Liver (tissue), 9 donors: ENCODE data around the gene RSRP1. TPM values are rescaled to one million over a fixed set of nuclear protein-coding genes. Genes with fewer than 3 reads are reported as not detected.

Source experiments
- DNase-seq: peaks from one replicate; pipeline ENCODE4 v3.0.0-alpha.2; 2017; ENCODE audit warnings: low spot score
- H3K27ac ChIP-seq, 2 donors: one replicate each; pipeline ENCODE4 v1.7.0; 2013; ENCODE audit warnings: inconsistent platforms in 2 of 2, low read length in 2 of 2, control low read depth in 1 of 2, low read depth in 1 of 2, mild to moderate bottlenecking in 1 of 2
- H3K27me3 ChIP-seq, 4 donors: one replicate each; pipeline versions ENCODE4 v1.6.1 to v1.7.0; 2013; ENCODE audit warnings: low read length in 3 of 4, inconsistent platforms in 1 of 4, mild to moderate bottlenecking in 1 of 4, moderate library complexity in 1 of 4; ENCODE audit not compliant: control insufficient read depth in 4 of 4, insufficient read depth in 4 of 4
- H3K36me3 ChIP-seq, 4 donors: one replicate each; pipeline versions ENCODE4 v1.6.1 to v1.7.0; 2013; ENCODE audit warnings: low read length in 3 of 4, mild to moderate bottlenecking in 3 of 4, low read depth in 1 of 4, moderate library complexity in 1 of 4; ENCODE audit not compliant: control insufficient read depth in 4 of 4, insufficient read depth in 3 of 4
- H3K4me1 ChIP-seq, 4 donors: one replicate each; pipeline versions ENCODE4 v1.6.1 to v1.7.0; 2013; ENCODE audit warnings: low read length in 3 of 4, mild to moderate bottlenecking in 3 of 4, moderate library complexity in 1 of 4; ENCODE audit not compliant: control insufficient read depth in 4 of 4, insufficient read depth in 4 of 4
- H3K4me3 ChIP-seq, 3 donors: one replicate each; pipeline versions ENCODE4 v1.6.1 to v1.7.0; 2013; ENCODE audit warnings: low read length in 3 of 3, control low read depth in 1 of 3, low read depth in 1 of 3, mild to moderate bottlenecking in 1 of 3
- H3K9ac ChIP-seq, 2 donors: one replicate each; pipeline ENCODE4 v1.7.0; 2013; ENCODE audit warnings: low read length in 2 of 2, mild to moderate bottlenecking in 2 of 2, moderate library complexity in 2 of 2, control low read depth in 1 of 2, low read depth in 1 of 2
- H3K9me3 ChIP-seq, 4 donors: one replicate each; pipeline versions ENCODE4 v1.6.1 to v1.7.0; 2013; ENCODE audit warnings: low read length in 3 of 4; ENCODE audit not compliant: control insufficient read depth in 4 of 4
- EGR1 ChIP-seq, 2 donors: IDR thresholded peaks; 2 replicates each; pipeline ENCODE4 v1.6.1; 2016 to 2018; ENCODE audit warnings: antibody characterized with exemption in 2 of 2, low read depth in 2 of 2
- FOXA2 ChIP-seq: IDR thresholded peaks from 2 replicates; pipeline ENCODE4 v1.6.1; 2016; ENCODE audit warnings: antibody characterized with exemption
- GABPA ChIP-seq, 2 donors: IDR thresholded peaks in 1 of 2; conservative IDR thresholded peaks in 1 of 2; 2 replicates each; pipeline ENCODE4 v1.6.1; 2016; ENCODE audit warnings: antibody characterized with exemption in 2 of 2, mild to moderate bottlenecking in 1 of 2, moderate library complexity in 1 of 2
- HNF4G ChIP-seq: IDR thresholded peaks from 2 replicates; pipeline ENCODE4 v1.6.1; 2016; ENCODE audit warnings: antibody characterized with exemption
- NR2F2 ChIP-seq: IDR thresholded peaks from 2 replicates; pipeline ENCODE4 v1.6.1; 2016; ENCODE audit warnings: antibody characterized with exemption
- RAD21 ChIP-seq, 2 donors: IDR thresholded peaks; 2 replicates each; pipeline ENCODE4 v1.6.1; 2016; ENCODE audit warnings: antibody characterized with exemption in 2 of 2, mild to moderate bottlenecking in 2 of 2
- RXRA ChIP-seq, 2 donors: IDR thresholded peaks; 2 replicates each; pipeline ENCODE4 v1.6.1; 2017 to 2018; ENCODE audit warnings: antibody characterized with exemption in 2 of 2, mild to moderate bottlenecking in 1 of 2
- TAF1 ChIP-seq: conservative IDR thresholded peaks from 2 replicates; pipeline ENCODE4 v1.6.1; 2016; ENCODE audit warnings: antibody characterized with exemption, mild to moderate bottlenecking
- YY1 ChIP-seq: IDR thresholded peaks from 2 replicates; pipeline ENCODE4 v1.6.1; 2016; ENCODE audit warnings: antibody characterized with exemption, mild to moderate bottlenecking
- WGBS: extraction: QIAGEN DNeasy Blood & Tissue Kit; methylation state at CpG from one replicate; pipeline ENCODE4 v1.1.7; 2013; 5-methylcytosine and 5-hydroxymethylcytosine counted together
- polyA plus RNA-seq, 2 donors: library from polyadenylated mRNA; stranded (reverse) in 1 of 2; unstranded in 1 of 2; fragments of 200-250 nt in 1 of 2; fragments of >200 nt in 1 of 2; fragmentation: Nextera tagmentation in 1 of 2; extraction: Ambion mirVana in 1 of 2; gene quantifications; one replicate each; pipeline versions ENCODE4 v1.2.1 to v1.2.3, GENCODE V29; 2013 to 2015
- total RNA-seq, 2 donors: library from RNA; depleted of rRNA; stranded (reverse); fragments of >200 nt; gene quantifications; one replicate each; pipeline ENCODE4 v1.2.3, GENCODE V29; 2014
- TF ChIP-seq, protein P1 (sequence below): IDR thresholded peaks from 2 replicates; pipeline ENCODE4 v1.6.1; 2016; ENCODE audit warnings: antibody characterized with exemption
- TF ChIP-seq, protein P2 (sequence below): IDR thresholded peaks from 2 replicates; pipeline ENCODE4 v1.6.1; 2016; ENCODE audit warnings: antibody characterized with exemption
- TF ChIP-seq, protein P3 (sequence below): fragments of 150-350 bp; IDR thresholded peaks from 2 replicates; pipeline ENCODE4 v1.5.1; 2017; ENCODE audit warnings: improper control_type of control experiment, low read depth, low read length; ENCODE audit not compliant: missing input control
- TF ChIP-seq, protein P4 (sequence below): IDR thresholded peaks from 2 replicates; pipeline ENCODE4 v1.6.1; 2016; ENCODE audit warnings: antibody characterized with exemption, mild to moderate bottlenecking
- donor health status: healthy.
- donor health status: healthy.
- donor health status: healthy.
- donor health status: healthy.
- donor health status: healthy.

Gene RSRP1
- total and polyA plus RNA-seq, 4 donors: 19.9 to 101 (median 74.0) TPM

DNA sequence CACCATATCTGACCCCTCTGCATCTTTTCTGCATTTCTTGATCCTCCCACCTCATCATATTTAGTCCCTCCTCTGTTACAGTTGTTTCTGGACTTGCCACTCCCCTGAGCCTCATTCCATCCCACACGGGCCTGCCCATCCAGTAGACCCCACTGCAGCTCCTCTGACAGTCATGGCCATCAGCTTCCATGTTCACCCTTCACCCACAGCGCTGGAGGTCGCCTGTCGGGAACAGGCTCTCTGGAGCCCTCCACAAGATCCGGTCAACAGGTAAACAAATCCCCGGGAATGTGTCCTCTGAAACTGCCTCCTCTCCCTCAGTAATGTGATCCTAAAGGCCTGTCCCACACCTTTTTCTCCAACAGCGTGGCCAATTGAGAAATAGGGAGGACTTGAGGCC, 46.2 kb downstream of the RSRP1 start (continued):
- no peak for TF ChIP-seq HNF4G
- no peak for TF ChIP-seq RAD21 (IDR thresholded peaks at IDR 0.05)
- no peak for TF ChIP-seq TAF1
- TF ChIP-seq GABPA (IDR thresholded peaks at IDR 0.05 in 1 of 2, conservative IDR thresholded peaks at IDR 0.05 in 1 of 2): no peak
- TF ChIP-seq, protein P1, sequence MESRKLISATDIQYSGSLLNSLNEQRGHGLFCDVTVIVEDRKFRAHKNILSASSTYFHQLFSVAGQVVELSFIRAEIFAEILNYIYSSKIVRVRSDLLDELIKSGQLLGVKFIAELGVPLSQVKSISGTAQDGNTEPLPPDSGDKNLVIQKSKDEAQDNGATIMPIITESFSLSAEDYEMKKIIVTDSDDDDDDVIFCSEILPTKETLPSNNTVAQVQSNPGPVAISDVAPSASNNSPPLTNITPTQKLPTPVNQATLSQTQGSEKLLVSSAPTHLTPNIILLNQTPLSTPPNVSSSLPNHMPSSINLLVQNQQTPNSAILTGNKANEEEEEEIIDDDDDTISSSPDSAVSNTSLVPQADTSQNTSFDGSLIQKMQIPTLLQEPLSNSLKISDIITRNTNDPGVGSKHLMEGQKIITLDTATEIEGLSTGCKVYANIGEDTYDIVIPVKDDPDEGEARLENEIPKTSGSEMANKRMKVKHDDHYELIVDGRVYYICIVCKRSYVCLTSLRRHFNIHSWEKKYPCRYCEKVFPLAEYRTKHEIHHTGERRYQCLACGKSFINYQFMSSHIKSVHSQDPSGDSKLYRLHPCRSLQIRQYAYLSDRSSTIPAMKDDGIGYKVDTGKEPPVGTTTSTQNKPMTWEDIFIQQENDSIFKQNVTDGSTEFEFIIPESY: no peak
- no peak for TF ChIP-seq YY1
- TF ChIP-seq, protein P2, sequence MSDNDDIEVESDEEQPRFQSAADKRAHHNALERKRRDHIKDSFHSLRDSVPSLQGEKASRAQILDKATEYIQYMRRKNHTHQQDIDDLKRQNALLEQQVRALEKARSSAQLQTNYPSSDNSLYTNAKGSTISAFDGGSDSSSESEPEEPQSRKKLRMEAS: no peak
- TF ChIP-seq NR2F2: no peak

DNA sequence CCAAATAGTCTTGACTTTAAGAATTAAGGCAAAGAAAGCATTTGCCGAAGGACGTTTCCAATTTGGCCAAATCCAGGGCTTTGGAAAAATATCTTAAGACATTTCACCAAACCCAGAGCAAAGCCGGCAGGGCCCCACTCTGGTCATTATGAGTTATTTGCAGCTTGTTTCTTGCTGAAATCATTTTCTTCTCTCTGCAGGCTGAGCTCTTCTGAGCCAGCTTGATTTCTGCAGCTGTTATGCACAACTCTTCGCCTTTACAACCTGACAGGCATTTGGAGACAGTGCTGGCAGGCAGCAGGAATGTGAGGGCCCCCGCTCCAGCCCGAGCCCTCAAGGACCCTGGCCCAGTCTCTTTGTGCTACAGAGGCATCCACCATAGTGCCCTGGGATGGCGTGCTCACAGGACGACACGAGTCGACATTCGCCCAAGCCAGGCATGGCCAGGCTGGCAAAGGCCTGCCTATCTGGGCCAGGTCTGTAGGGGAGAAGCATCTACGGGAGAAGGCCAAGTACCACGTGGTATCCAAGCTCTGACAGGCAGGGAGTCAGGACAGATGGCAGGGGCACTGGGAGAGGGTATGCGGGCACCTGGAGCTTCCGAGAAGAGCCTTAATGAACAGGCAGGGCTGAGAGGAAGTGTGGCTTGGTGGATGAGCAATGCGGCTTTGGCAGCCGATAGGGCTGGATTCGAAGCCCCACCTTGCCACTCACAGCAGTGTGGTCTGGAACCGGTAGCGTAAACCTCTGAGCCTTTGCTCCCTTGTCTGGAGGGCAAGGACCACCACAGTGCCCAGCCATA, 47.2 kb downstream of the RSRP1 start:
- DNase-seq: no peak
- 93% methylated on average over 20 of the region's 20 CpGs for WGBS
- no peaks in the 10 kb centered on the region for H3K9me3 ChIP-seq
- no peak for TF ChIP-seq NR2F2
- TF ChIP-seq, protein P1: no peak
- no peak for TF ChIP-seq EGR1 (IDR thresholded peaks at IDR 0.05; ENCODE audit: low read depth in 2 of 2)
- no peak for TF ChIP-seq RXRA (IDR thresholded peaks at IDR 0.05)
- no peak for TF ChIP-seq FOXA2
- no peak for TF ChIP-seq RAD21 (IDR thresholded peaks at IDR 0.05)
- TF ChIP-seq HNF4G: no peak
- H3K9ac ChIP-seq: no peak overlapping the region
- no peaks in the 10 kb centered on the region for H3K27me3 ChIP-seq
- no peak overlapping the region for H3K4me3 ChIP-seq
- no peaks in the 10 kb centered on the region for H3K4me1 ChIP-seq
- no peaks in the 10 kb centered on the region for H3K36me3 ChIP-seq
- H3K27ac ChIP-seq: no peak overlapping the region

DNA sequence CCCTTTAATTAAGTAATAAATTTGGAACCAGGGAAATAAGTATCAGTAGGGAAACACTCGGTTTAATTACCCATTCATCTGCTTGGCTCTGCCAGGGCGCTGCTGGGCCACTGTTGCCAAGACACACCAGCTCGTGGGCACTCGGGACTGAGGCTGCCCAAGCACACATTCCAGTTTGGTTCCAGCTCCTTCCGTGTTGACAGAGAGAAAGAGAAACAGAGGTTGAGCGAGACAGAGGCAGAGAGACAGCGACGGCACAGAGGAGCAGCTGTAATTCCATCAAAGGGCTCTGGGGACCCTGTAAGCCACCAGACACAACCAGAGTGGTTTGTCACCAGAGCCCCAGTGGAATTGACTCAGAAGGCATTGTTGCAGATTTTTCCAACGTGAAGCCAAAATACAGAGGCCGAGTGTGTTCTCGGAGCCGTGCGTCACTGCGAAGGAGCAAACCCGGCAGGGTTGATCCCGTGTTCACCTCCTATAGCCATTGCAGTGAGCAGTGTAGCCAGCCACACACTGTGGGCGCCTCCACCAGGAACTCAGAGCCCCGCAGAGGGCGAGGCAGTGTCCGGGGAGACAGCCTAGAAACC, 48.5 kb downstream of the RSRP1 start:
- TF ChIP-seq, protein P2: no peak
- TF ChIP-seq, protein P3, sequence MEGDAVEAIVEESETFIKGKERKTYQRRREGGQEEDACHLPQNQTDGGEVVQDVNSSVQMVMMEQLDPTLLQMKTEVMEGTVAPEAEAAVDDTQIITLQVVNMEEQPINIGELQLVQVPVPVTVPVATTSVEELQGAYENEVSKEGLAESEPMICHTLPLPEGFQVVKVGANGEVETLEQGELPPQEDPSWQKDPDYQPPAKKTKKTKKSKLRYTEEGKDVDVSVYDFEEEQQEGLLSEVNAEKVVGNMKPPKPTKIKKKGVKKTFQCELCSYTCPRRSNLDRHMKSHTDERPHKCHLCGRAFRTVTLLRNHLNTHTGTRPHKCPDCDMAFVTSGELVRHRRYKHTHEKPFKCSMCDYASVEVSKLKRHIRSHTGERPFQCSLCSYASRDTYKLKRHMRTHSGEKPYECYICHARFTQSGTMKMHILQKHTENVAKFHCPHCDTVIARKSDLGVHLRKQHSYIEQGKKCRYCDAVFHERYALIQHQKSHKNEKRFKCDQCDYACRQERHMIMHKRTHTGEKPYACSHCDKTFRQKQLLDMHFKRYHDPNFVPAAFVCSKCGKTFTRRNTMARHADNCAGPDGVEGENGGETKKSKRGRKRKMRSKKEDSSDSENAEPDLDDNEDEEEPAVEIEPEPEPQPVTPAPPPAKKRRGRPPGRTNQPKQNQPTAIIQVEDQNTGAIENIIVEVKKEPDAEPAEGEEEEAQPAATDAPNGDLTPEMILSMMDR: no peak
- no peak for TF ChIP-seq GABPA (IDR thresholded peaks at IDR 0.05 in 1 of 2, conservative IDR thresholded peaks at IDR 0.05 in 1 of 2)
- TF ChIP-seq NR2F2: no peak
- no peak for TF ChIP-seq RAD21 (IDR thresholded peaks at IDR 0.05)
- no peak for TF ChIP-seq YY1
- TF ChIP-seq, protein P4, sequence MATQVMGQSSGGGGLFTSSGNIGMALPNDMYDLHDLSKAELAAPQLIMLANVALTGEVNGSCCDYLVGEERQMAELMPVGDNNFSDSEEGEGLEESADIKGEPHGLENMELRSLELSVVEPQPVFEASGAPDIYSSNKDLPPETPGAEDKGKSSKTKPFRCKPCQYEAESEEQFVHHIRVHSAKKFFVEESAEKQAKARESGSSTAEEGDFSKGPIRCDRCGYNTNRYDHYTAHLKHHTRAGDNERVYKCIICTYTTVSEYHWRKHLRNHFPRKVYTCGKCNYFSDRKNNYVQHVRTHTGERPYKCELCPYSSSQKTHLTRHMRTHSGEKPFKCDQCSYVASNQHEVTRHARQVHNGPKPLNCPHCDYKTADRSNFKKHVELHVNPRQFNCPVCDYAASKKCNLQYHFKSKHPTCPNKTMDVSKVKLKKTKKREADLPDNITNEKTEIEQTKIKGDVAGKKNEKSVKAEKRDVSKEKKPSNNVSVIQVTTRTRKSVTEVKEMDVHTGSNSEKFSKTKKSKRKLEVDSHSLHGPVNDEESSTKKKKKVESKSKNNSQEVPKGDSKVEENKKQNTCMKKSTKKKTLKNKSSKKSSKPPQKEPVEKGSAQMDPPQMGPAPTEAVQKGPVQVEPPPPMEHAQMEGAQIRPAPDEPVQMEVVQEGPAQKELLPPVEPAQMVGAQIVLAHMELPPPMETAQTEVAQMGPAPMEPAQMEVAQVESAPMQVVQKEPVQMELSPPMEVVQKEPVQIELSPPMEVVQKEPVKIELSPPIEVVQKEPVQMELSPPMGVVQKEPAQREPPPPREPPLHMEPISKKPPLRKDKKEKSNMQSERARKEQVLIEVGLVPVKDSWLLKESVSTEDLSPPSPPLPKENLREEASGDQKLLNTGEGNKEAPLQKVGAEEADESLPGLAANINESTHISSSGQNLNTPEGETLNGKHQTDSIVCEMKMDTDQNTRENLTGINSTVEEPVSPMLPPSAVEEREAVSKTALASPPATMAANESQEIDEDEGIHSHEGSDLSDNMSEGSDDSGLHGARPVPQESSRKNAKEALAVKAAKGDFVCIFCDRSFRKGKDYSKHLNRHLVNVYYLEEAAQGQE: no peak
- DNase-seq: no peak
- Histone ChIP-seq H3K27me3 (no peaks in the 10 kb centered on the region), H3K9me3 (no peaks in the 10 kb centered on the region), H3K36me3 (no peaks in the 10 kb centered on the region), H3K4me1 (no peaks in the 10 kb centered on the region), H3K9ac (no peak overlapping the region), H3K27ac (no peak overlapping the region), H3K4me3 (no peak overlapping the region)
- 78% methylated on average over 20 of the region's 20 CpGs for WGBS
